Uterus (tissue), 4 donors: ENCODE results near the gene HSPA1A. TPM values are rescaled to one million over a fixed set of nuclear protein-coding genes. Genes with fewer than 3 reads are reported as not detected.

ENCODE experiments used
- DNase-seq, 2 donors: peaks; one replicate each; pipeline ENCODE4 v3.0.0-alpha.2; 2019 to 2020
- H3K27ac ChIP-seq, 2 donors: fragments of 200-600 bp; sonication (generic); 1 replicate in 1 of 2; 2 replicates in 1 of 2; pipeline ENCODE4 v1.5.1; 2016 to 2018
- H3K27me3 ChIP-seq, 2 donors: fragments of 200-600 bp; sonication (generic); one replicate each; pipeline ENCODE4 v1.5.1; 2018 to 2019; ENCODE audit warnings: control low read depth in 1 of 2
- H3K36me3 ChIP-seq, 2 donors: fragments of 200-600 bp; sonication (generic); one replicate each; pipeline ENCODE4 v1.5.1; 2019; ENCODE audit warnings: control low read depth in 1 of 2
- H3K4me1 ChIP-seq, 2 donors: fragments of 200-600 bp; sonication (generic); one replicate each; pipeline ENCODE4 v1.5.1; 2018 to 2019; ENCODE audit warnings: control low read depth in 1 of 2
- H3K4me3 ChIP-seq, 2 donors: fragments of 200-600 bp; sonication (generic); 1 replicate in 1 of 2; 2 replicates in 1 of 2; pipeline ENCODE4 v1.5.1; 2018 to 2019; ENCODE audit warnings: mild to moderate bottlenecking in 1 of 2
- H3K9me3 ChIP-seq, 2 donors: fragments of 200-600 bp; sonication (generic); one replicate each; pipeline ENCODE4 v1.5.1; 2019; ENCODE audit warnings: control low read depth in 1 of 2
- POLR2A ChIP-seq, 2 donors: fragments of 450-650 bp; IDR thresholded peaks; one replicate each; pipeline ENCODE4 v1.6.1; 2016; ENCODE audit warnings: antibody characterized with exemption in 2 of 2, mild to moderate bottlenecking in 1 of 2, moderate library complexity in 1 of 2
- intact Hi-C: fragments of 100-400 bp; cut with DNase I; formaldehyde crosslinking; loops from one replicate; pipeline ENCODE4 v1.15.1; 2023; ENCODE audit warnings: low total_unique reads
- total RNA-seq, 4 donors: library from RNA; depleted of rRNA in 3 of 4; stranded (reverse); fragments of >200 nt in 3 of 4; gene quantifications; one replicate each; pipeline versions ENCODE4 v1.1.0 to v1.2.4, GENCODE V29; 2014 to 2023
- TF ChIP-seq, protein P1 (sequence below), 4 experiments: fragments of 200-600 bp in 2 of 4; fragments of 450-650 bp in 2 of 4; sonication (generic) in 2 of 4; IDR thresholded peaks; one replicate each; pipeline ENCODE4 v1.5.1; 2016 to 2019; ENCODE audit warnings: antibody characterized with exemption in 4 of 4, mild to moderate bottlenecking in 2 of 4, moderate library complexity in 1 of 4
- donor health status: DM: yes; HTN: yes; CAD: no.

Gene HSPA1A
- total RNA-seq, 4 donors from 2014 or later = 98.8 to 261 (median 170) TPM

DNA sequence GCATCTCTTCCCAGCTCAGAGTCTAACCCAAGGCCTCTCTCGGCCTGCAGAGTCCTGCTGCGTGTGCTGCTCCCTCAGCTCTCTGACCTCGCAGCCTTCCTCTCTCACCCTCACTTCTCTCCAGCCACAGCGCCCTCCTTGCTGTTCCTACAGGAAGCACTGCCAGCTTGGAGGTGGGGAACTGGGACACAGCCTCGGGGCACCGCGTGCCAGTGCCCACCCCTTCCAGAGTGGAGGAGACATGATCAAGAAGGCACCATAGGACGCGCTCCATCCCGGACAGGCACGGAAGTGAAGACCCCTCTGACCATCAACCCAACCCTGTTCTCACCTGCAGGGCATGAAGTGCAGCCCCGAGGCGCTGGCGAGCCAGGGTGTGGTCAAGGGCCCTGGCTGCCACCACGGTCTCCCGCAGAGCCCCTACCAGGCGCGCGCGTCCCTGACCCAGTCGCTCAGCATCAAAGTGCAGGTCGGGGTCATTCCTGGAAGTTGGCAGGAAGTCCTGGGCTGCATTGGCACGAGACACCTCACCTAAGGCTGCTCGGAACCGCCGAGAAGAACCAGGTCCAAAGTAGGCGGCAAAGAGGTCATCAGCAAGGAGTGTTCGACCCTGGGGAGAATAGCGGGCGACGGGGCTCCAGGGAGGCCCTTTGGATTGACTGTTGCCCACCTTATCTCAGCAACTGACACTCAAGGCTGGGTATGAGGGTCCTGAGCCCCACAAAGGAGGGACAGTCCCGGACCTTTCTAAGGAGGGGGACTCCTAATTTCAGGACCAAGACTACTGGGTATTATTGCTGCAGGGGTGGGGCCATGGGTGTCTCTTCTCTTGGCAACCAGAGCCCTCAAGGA lies 39.5 kb upstream of the HSPA1A start:
- Histone ChIP-seq H3K4me3 (no peak overlapping the region), H3K9me3 (no peaks in the 10 kb centered on the region), H3K36me3 (no peaks in the 10 kb centered on the region), H3K4me1 (peaks cover 5 to 8% of the 10 kb centered on the region in 2 donors), H3K27ac (peak overlapping the region; percentile 84 to 88), H3K27me3 (no peaks in the 10 kb centered on the region)
- no peak for TF ChIP-seq POLR2A (IDR thresholded peaks at IDR 0.05)
- TF ChIP-seq, protein P1, sequence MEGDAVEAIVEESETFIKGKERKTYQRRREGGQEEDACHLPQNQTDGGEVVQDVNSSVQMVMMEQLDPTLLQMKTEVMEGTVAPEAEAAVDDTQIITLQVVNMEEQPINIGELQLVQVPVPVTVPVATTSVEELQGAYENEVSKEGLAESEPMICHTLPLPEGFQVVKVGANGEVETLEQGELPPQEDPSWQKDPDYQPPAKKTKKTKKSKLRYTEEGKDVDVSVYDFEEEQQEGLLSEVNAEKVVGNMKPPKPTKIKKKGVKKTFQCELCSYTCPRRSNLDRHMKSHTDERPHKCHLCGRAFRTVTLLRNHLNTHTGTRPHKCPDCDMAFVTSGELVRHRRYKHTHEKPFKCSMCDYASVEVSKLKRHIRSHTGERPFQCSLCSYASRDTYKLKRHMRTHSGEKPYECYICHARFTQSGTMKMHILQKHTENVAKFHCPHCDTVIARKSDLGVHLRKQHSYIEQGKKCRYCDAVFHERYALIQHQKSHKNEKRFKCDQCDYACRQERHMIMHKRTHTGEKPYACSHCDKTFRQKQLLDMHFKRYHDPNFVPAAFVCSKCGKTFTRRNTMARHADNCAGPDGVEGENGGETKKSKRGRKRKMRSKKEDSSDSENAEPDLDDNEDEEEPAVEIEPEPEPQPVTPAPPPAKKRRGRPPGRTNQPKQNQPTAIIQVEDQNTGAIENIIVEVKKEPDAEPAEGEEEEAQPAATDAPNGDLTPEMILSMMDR (IDR thresholded peaks at IDR 0.05) = no peak
- intact Hi-C loops = no loop called here
- DNase-seq = no peak

DNA sequence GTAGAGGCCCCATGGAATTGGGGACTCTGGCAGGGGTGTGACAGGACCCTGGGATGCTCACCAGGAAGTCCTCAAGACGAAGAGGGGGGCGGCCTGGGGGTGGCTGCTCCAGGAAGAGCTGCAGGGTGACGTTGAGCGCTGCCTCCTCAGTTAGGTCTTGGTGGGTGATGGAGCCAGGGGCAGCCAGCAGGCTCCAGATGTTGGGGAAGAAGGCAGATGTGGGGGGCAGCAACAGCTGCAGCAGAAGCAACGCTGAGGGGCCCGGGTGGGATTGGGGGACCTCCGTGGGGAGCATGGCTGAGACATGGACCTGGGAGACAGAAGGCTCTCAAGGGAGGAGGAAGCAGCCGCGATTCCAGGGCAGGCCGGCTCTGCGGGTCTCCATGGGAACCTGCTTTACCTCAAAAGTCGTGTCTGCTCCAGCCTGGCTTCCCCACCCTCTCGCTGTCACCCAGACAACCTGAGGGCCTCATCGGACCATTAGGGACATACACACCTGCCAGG lies 38.8 kb upstream of the HSPA1A start:
- Histone ChIP-seq H3K9me3 (no peaks in the 10 kb centered on the region), H3K27me3 (no peaks in the 10 kb centered on the region), H3K4me1 (peaks cover 5 to 8% of the 10 kb centered on the region in 2 donors), H3K4me3 (peak overlapping the region in 1 of 2 donors; percentile 1), H3K36me3 (no peaks in the 10 kb centered on the region), H3K27ac (peak overlapping the region; percentile 84 to 88)
- intact Hi-C loops = no loop called here
- no peak for TF ChIP-seq POLR2A (IDR thresholded peaks at IDR 0.05)
- TF ChIP-seq, protein P1 (IDR thresholded peaks at IDR 0.05) = no peak
- DNase-seq = no peak

DNA sequence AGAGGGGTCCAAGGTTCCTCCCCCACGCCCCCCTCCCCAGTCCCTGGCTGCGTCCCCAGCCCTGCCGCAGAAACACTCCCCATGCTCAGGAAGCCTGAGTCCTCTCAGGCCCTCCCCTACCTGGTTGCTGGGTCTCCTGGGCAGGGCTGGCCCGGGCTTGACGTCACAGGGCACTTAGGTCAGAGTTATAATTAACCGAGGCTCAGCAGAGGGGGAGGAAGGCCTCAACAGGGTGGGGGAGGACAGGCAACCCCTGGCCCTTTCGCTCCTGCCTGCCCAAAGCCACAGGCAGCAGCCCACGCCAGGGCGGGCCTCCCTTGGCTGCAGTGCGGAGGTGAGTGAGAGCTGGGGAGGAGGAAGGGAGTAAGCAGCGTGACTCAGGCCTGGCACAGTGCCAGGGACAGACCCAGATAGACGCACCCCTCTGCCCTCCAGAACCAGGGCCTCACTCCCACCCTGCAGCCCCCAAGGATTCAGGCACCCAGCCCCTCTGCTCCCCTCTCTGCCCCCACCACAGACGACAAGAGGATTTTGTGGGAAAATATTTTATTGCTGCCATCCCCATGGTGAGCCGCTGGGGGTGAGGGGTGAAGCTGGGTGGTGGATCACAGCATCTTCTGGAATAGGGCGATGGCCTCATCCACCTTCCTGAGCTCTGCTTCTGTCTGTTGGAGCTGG lies 38.2 kb upstream of the HSPA1A start, which contains the start of gene VWA7:
Gene VWA7, minus strand, starts transcription at position 340 of the 678 bp plus-strand sequence. CDS start 549 bp downstream, outside the sequence.
- peak within 1 kb of the TSS in 1 of 2 donors; percentile 1 for H3K4me3 ChIP-seq
- H3K27ac ChIP-seq = peak within 1 kb of the TSS; percentile 84 to 88
- peaks cover 5 to 8% of the 10 kb centered on the region in 2 donors for H3K4me1 ChIP-seq
- no peaks in the 10 kb centered on the region for H3K9me3 ChIP-seq
- H3K36me3 ChIP-seq = no peaks in the 10 kb centered on the region
- no peaks in the 10 kb centered on the region for H3K27me3 ChIP-seq
- TF ChIP-seq, protein P1 (IDR thresholded peaks at IDR 0.05) = peak in 1 of 4 experiments; percentile 33
- TF ChIP-seq POLR2A (IDR thresholded peaks at IDR 0.05) = peak in 1 of 2 donors; percentile 43
- peak; percentile 86 to 90 for DNase-seq
- intact Hi-C loops = no loop called here

DNA sequence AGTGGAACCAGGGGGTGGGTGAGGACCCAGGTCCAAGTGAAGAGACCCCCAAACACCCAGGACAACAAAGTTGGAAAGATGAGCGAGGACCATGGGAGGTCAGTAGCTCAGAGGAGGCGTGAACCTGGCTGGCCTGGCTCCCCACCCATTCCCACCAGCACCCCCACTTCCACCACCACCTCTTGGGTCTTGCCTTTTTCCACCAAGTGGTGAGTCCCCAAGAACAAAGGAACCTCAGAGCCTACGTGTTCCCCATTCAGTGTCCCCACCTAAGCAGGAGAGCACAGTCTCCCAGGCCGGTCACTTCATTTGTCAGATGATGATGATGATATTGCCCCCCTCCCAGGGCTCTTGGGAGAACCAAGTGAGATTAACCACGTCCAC lies 37.7 kb upstream of the HSPA1A start:
- H3K4me1 ChIP-seq = peaks cover 5 to 8% of the 10 kb centered on the region in 2 donors
- H3K4me3 ChIP-seq = no peak overlapping the region
- H3K9me3 ChIP-seq = no peaks in the 10 kb centered on the region
- TF ChIP-seq, protein P1 (IDR thresholded peaks at IDR 0.05) = no peak
- no peak for TF ChIP-seq POLR2A (IDR thresholded peaks at IDR 0.05)
- DNase-seq = no peak
- no peaks in the 10 kb centered on the region for H3K36me3 ChIP-seq
- intact Hi-C loops = no loop called here
- no peaks in the 10 kb centered on the region for H3K27me3 ChIP-seq
- peak overlapping the region; percentile 84 to 88 for H3K27ac ChIP-seq
